GM12892 (cell line): ENCODE measurements around the gene UTP3.
A peak's percentile ranks its signal among the peaks of the same experiment; 100 is the strongest.

ENCODE experiments used
- POLR2A ChIP-seq: IDR thresholded peaks from 2 replicates; pipeline ENCODE4 v1.6.1; 2011; ENCODE audit warnings: low read depth, low read length, control low read depth
- POLR2AphosphoS5 ChIP-seq: IDR thresholded peaks from 2 replicates; pipeline ENCODE4 v1.6.1; 2011; ENCODE audit warnings: low read depth, low read length, control low read depth

GRCh38 chr4:70687821-70688794 lies at the start of gene UTP3:
- TF ChIP-seq POLR2AphosphoS5 (peak; percentile 92), POLR2A (peak; percentile 89)
